Renal pelvis (tissue), 4 donors: Measurements from ENCODE around the gene IGFLR1. TPM values are rescaled to one million over a fixed set of nuclear protein-coding genes. Genes with fewer than 3 reads are reported as not detected.
"Not testable (repeated sequence)": the region's sequence is repeated elsewhere in the genome, so short reads cannot be mapped to it uniquely, and the experiment has no call there.

ENCODE experiments used
- DNase-seq: peaks from one replicate; pipeline ENCODE4 v3.0.0-alpha.2; 2013
- polyA plus RNA-seq, 3 donors: library from polyadenylated mRNA; unstranded; fragments of 120-200 nt; gene quantifications; one replicate each; pipeline ENCODE4 v1.2.1, GENCODE V29; 2013; ENCODE audit not compliant: insufficient read length in 3 of 3

The IGFLR1 gene
- polyA plus RNA-seq, 3 donors = 2.1 to 3.9 (median 3.8) TPM

DNA sequence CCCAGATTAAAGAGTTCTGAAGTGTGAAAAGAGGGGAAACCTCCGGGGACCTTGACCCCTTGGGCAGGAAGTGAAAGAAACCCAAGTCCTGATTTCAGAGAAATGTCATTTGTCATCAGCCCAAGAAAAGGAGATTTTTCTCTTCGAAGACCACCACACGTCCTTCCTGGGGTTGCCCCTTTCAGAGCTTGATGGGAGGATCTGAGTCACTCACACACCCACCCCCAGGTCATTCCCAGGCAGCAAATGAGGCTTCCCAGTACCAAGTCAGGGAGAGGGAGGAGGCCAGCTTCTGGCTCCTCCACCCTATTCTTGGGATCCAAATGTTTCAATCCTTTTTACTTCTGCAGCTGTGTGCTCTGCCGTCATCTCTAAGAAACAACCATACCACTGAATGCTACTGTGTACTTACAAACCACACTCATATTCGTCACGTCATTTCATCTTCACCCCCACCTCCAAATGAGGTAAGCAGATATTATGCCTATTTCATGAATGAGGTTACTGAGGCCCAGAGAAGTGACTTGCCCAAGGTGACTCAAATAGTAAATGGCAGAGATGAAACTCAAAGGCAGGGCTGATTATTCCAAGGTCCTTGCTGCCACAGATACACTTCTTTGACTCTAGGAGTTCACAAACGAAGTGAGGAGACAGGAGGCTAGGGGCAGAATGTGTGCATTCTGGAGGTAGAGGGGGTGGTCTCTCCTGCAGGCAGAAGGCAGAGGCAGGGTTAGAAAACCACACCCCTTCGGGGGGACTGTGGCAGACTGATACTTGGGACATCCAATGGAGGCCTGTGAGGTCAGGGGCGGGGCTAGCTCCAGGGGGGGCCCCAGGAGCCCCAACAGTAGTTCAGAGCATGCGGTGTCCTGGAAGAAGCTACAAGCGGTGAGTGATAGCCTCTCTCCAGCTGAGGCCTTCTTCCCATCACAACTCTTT is 29.4 kb downstream of the IGFLR1 start:
- DNase-seq = no peak

DNA sequence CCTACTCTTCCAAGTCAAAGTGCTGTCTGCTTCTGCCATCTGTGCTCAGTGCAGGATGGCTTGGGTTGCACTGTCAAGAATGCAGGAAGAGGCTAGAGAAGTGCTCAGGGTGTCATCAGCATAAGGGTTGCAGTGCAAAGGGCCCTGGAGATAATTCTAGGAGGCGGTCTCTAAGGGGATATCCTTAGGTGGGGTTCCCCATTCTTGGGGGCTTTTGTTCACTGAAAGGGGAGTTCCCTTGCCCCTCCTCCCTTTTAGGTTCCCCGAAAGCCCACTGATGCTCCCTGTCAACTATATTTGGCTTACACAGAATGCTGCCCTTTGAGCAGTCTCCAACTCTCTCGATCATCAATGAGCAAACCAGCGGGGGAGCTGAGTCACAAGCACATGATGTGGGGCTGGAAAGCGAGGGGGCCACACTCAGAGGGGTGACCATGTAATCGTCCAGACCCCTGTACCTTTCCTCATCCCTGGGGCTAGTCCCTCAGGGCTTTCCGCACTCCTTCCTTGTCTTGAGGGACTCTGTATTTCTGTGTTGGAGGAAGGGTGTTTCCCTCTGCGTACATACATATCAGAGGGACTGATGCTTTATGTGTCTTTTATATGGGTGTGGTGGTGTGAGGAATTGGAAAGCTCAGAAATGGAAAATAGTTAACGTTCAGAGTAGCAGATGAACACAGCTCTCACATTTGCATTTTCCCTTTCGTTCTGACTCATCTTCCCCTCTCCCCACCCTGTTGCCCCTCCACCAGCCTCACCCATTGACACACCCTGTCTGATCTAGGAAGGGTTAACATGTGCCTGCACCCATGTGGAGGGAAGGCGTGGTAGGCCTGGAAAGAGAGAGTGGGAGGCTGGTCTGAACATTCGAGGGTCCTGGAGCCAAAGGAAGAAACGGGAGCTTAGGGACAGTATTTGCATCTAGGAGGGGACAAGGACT is 31.2 kb downstream of the IGFLR1 start:
- DNase-seq = no peak

DNA sequence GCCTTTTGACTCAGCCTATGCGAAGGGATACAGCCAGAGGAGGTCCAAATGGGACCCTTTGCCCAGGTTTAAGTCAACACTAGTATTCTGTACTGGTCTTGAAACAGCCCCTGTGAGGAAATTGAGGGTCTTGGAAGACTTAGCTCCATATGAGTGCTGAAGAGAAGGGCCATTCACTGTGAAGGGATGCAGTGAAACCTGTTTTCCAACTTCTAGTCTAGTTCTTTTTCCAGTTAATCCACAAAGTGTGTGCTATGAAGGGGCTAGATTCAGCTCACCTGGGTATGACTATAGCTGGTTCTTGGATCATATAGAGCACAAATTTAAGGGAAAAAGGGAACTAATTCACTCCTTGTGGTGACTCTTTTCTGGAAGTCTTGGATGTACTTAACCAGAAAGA is 33.9 kb downstream of the IGFLR1 start:
- DNase-seq = no peak

DNA sequence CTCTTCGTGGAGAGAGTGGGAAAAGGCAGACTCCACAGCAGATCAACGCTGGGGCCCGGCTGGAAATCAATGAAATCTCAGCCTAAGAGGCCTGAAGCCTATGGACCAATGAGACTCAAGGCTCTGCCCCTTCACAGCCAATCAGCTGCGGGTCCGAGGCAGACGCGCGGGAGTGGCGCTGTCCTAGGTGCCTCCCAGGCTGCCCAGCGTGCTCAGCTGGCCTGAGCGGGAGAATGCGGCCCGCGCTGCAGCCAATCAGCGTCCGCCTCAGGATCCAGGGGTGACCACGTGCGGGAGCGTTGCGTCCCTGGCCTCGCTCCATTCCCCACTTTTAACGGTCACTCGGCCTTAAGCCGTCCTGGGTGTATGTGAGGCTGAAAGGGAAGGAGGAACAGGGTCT is 38.0 kb downstream of the IGFLR1 start, which contains the start of gene ZBTB32:
ZBTB32 (plus strand) TSS at position 341 of the 400 bp plus-strand sequence. CDS start 10,069 bp downstream, outside the sequence.
- DNase-seq = peak; percentile 45

DNA sequence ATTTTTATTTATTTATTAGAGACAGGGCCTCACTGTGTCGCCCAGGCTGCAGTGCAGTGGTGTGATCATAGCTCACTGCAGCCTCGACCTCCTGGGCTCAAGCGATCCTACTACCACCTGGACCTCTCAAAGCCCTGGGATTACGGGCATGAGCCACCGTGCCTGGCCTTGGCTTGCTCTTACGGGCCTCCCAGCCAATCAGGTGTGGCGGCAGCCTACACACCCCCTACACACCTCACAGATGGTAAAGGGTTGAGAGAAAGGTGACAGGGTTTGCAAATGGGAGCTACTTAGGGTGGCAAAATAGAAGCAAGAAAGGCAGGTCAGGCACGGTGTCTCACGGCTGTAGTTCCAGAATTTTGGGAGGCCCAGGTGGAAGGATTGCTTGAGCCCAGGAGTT is 38.9 kb downstream of the IGFLR1 start:
- no peak for DNase-seq

DNA sequence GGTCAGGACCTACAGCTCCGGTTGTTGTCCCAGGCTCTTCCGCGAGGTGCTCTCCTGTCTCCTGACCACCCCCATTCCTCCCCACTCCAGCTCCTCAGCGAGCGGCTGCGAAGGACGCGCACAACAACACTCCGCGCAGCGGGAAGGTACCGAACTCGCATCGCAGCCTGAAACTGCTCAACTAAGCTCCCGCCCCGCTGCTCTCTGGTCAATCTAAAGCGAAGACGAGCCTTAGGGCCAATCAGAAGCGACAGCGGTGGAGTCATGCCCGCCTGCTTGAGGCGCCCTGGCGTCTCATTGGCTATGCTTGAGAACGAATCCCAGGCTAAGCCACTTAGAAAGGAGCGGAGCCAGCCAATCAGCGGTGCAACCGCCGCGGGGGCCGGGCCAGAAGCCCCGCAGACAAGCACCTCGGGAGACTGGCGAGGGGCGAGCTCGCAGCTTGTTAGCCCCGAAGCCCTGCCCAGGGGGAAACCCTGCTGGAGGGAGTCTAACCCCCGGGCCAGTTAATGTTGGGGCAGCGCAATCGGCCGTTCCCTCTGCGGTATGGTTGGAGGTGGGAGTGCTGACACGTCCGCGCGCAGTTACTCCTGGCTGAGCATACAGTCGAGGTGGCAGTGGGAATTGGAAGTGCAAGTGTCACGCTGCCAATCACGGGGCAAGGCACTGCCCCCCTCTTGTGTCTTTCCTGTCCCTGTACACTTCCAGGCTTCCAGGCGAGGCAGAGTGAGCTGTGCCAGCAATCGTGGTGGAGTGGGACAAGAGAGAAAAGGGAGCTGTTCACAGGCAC is 39.8 kb downstream of the IGFLR1 start:
- DNase-seq = peak; percentile 96

DNA sequence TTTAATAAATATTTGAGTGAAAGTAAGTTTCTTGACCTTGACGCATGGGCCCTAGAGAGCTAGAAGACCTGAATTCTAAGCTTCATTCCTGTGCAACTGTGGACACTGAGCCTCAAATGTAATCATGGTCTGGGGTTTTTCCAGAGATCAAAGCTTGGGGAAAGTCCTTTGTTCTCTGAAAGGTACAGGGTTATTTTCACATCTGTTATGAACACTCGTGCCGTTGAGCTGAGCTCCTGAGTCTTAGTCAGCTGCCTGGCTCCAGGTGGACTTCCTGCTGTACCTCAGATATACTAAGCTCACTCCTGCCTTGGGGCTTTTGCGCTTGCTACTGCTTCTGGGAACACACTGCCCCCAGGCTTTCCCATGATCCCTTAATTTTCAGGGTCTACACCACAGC is 45.4 kb downstream of the IGFLR1 start:
- DNase-seq = no peak

DNA sequence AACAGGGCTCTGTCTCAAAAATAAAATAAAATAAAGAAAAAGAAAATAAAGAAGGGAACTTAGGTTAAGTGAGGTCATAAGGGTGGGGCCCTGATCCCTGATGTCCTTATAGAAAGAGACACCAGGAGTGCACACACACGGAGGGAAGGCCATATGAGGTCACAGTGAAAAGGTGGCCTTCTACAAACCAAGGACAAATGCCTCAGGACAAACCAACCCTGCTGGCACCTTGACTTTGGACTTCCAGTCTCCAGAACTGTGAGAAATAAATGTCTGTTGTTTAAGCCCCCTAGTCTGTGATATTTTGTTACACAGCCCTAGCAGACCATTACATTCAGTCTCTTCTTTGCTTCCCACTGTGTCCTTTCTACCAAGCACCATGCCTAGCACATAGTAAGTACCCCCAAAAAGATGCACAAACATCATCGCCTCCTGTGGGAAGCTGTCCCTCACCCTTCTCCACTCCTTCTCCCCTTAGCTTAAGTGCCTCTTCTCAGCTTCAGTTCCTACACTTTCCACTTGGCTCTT is 46.3 kb downstream of the IGFLR1 start:
- DNase-seq = no peak

DNA sequence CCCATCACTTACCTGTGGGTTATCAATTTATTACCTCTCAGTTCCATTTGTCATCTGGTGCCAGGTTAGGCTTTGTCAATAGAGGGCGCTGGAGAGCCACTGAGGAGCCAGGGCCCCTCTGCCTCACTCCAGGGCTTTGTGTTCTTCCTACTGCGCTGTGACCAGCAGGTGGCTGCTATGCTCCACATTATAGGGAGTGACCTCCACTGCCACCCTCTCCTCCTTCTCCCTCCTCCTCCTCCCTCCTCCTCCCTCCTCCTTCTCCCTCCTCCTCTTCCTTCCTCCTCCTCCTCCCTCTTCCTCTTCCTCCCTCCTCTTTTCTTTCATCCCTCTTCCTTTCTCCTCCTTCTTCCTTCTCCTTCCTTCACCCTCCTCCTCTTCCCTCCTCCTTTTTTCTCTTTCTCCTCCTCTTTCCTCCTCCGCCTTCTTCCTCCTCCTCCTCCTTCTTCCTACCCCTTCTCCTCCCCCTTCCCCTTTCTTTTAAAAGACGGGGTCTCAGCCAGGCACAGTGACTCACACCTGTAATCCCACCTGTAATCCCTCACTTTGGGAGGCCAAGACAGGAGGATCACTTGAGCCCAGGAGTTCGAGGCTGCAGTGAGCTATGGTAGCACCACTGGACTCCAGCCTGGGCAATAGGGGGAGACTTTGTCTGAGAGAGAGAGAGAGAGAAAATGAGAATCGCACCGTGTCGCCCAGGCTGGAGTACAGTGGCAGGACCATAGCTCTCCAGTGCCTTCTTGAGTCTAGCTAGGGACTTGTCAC is 48.2 kb downstream of the IGFLR1 start:
- peak; percentile 80 for DNase-seq

DNA sequence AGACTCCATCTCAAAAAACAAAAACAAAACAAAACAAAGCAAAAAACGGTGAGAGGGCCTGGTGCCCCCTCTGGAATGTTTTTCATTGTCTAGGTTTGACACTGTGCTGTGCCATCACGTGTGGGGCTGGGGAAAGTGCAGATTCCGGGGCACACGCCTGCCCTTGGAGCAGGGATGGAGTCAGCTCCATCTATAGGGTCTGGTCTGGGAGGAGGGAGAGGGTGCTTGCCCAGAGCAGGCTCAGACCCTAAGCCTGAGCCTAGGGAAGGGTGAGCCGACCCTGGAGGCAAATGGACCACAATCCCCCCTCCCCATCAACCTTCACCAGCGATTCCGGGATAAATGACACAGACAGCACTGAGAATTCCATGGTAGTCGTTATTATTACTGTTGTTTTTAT is 48.8 kb downstream of the IGFLR1 start:
- no peak for DNase-seq

DNA sequence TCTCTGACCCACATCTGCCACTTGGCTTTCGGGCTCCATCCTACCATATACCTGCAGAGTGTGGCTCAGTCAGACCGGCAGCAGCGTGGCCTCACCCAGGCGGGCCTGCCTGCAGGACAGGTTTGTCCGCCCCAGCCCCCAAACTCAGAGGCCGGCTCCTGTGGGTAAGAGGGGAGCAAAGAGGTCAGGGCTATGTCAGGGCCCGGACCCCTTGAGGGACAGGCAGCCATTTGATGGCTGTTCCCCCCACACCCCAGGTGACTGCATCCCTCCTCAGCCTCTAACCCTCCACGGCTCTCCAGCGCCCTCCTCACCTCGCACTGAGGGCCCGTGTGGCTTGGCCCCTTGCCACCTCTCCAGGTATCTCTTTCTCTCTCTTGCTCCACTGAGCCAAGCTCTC is 50.2 kb downstream of the IGFLR1 start:
- DNase-seq = no peak

DNA sequence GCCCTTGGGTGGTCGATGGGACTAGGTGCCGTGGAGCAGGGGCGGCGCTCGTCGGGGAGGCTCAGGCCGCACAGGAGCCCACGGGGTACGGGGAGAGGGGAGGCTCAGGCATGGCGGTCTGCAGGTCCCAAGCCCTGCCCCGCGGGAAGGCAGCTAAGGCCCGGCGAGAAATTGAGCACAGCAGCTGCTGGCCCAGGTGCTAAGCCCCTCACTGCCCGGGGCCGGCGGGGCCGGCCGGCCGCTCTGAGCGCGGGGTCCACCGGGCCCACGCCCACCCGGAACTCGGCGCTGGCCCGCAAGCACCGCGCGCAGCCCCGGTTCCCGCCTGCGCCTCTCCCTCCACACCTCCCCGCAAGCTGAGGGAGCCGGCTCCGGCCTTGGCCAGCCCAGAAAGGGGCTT is 51.1 kb downstream of the IGFLR1 start:
- DNase-seq = not testable (repeated sequence)

DNA sequence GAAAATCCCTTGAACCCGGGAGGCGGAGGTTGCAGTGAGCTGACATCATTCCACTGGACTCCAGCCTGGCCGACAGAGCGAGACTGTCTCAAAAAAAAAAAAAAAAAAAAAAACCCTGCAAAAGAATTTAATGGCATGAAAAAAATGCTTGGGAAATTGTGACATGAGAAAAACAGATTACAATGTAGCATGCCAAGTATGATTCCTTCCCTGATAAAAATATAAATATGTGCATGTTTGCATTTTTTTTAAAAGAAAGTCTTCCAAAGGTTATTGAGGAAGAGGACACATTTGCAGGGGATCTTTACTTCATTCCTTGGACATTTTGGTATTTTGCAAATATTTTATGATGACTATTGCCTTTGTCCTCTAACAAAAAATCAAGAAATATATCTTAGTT is 52.4 kb downstream of the IGFLR1 start:
- DNase-seq = no peak

Other genes with a start within 250 kb of the IGFLR1 start
- 100 to 1,000 TPM in 2 of 3 donors, 10 to 100 TPM in 1; 72.2 to 133 (median 113) TPM for gene DMKN, start 228.8 kb downstream of the IGFLR1 start, polyA plus RNA-seq
- gene SBSN, start 214.1 kb downstream of the IGFLR1 start, polyA plus RNA-seq = not detected
- gene GAPDHS, start 209.0 kb downstream of the IGFLR1 start, polyA plus RNA-seq = not detected
- gene TMEM147, start 196.8 kb downstream of the IGFLR1 start, polyA plus RNA-seq = 100 to 1,000 TPM in 1 of 3 donors, 10 to 100 TPM in 2; 94.0 to 109 (median 96.3) TPM
- under 1 TPM in 1 of 3 donors, not detected in 2; 0.03 TPM for gene ATP4A, start 178.8 kb downstream of the IGFLR1 start, polyA plus RNA-seq
- not detected for gene PMIS2, start 156.3 kb downstream of the IGFLR1 start, polyA plus RNA-seq
- gene HAUS5, start 129.7 kb downstream of the IGFLR1 start, polyA plus RNA-seq = 10 to 100 TPM; 25.2 to 33.1 (median 25.4) TPM
- 10 to 100 TPM; 66.7 to 93.3 (median 84.2) TPM for gene RBM42, start 113.4 kb downstream of the IGFLR1 start, polyA plus RNA-seq
- gene ETV2, start 100.7 kb downstream of the IGFLR1 start, polyA plus RNA-seq = 1 to 10 TPM; 2.4 to 2.7 (median 2.4) TPM
- gene COX6B1, start 94.1 kb downstream of the IGFLR1 start, polyA plus RNA-seq = 100 to 1,000 TPM; 306 to 397 (median 334) TPM
- 10 to 100 TPM; 13.1 to 27.1 (median 15.8) TPM for gene UPK1A, start 75.9 kb downstream of the IGFLR1 start, polyA plus RNA-seq
- gene ZBTB32, start 37.9 kb downstream of the IGFLR1 start, polyA plus RNA-seq = under 1 TPM; 0.21 to 0.62 (median 0.30) TPM
- gene KMT2B, start 24.4 kb downstream of the IGFLR1 start, polyA plus RNA-seq = 10 to 100 TPM; 37.4 to 41.5 (median 37.7) TPM
- 10 to 100 TPM; 18.0 to 21.7 (median 19.3) TPM for gene U2AF1L4, start 3.0 kb upstream of the IGFLR1 start, polyA plus RNA-seq
- gene PSENEN, start 3.2 kb upstream of the IGFLR1 start, polyA plus RNA-seq = 10 to 100 TPM; 61.5 to 77.1 (median 68.9) TPM
- gene LIN37, start 6.1 kb upstream of the IGFLR1 start, polyA plus RNA-seq = 10 to 100 TPM; 13.1 to 14.0 (median 13.8) TPM
- 10 to 100 TPM; 20.5 to 34.1 (median 23.3) TPM for gene HSPB6, start 14.6 kb upstream of the IGFLR1 start, polyA plus RNA-seq
- 10 to 100 TPM; 15.6 to 26.2 (median 26.0) TPM for gene PROSER3, start 15.7 kb upstream of the IGFLR1 start, polyA plus RNA-seq
- gene ARHGAP33, start 33.1 kb upstream of the IGFLR1 start, polyA plus RNA-seq = 10 to 100 TPM; 26.4 to 38.7 (median 32.1) TPM
- 10 to 100 TPM; 41.4 to 52.5 (median 49.5) TPM for gene PRODH2, start 70.4 kb upstream of the IGFLR1 start, polyA plus RNA-seq
- 100 to 1,000 TPM; 145 to 223 (median 223) TPM for gene NPHS1, start 110.1 kb upstream of the IGFLR1 start, polyA plus RNA-seq
- 10 to 100 TPM; 12.3 to 13.0 (median 12.7) TPM for gene KIRREL2, start 114.5 kb upstream of the IGFLR1 start, polyA plus RNA-seq
- 10 to 100 TPM; 26.6 to 29.2 (median 29.1) TPM for gene APLP1, start 126.1 kb upstream of the IGFLR1 start, polyA plus RNA-seq
- 1 to 10 TPM; 2.9 to 4.5 (median 4.0) TPM for gene NFKBID, start 158.1 kb upstream of the IGFLR1 start, polyA plus RNA-seq
- 1 to 10 TPM; 2.5 to 5.2 (median 3.3) TPM for gene HCST, start 160.1 kb upstream of the IGFLR1 start, polyA plus RNA-seq
- gene TYROBP, start 165.8 kb upstream of the IGFLR1 start, polyA plus RNA-seq = 10 to 100 TPM in 1 of 3 donors, 1 to 10 TPM in 2; 9.5 to 14.6 (median 9.7) TPM
- gene LRFN3, start 193.9 kb upstream of the IGFLR1 start, polyA plus RNA-seq = 10 to 100 TPM; 11.8 to 16.7 (median 13.6) TPM